Hepatocyte (in vitro differentiated cells): ENCODE measurements around the gene PRSS21. TPM values are rescaled to one million over a fixed set of nuclear protein-coding genes. Genes with fewer than 3 reads are reported as not detected.

Source experiments
- DNase-seq: peaks from one replicate; pipeline ENCODE4 v3.0.0-alpha.2; 2016; ENCODE audit warnings: low spot score
- H2AFZ ChIP-seq: fragments of 200-600 bp; sonication (generic); 2 replicates; pipeline ENCODE4 v1.6.0; 2016; ENCODE audit warnings: antibody characterized with exemption, mild to moderate bottlenecking
- H3K27ac ChIP-seq: fragments of 200-600 bp; sonication (generic); 2 replicates; pipeline ENCODE4 v1.5.1; 2016; ENCODE audit warnings: mild to moderate bottlenecking
- H3K27me3 ChIP-seq: fragments of 200-600 bp; sonication (generic); 2 replicates; pipeline ENCODE4 v1.6.1; 2016
- H3K36me3 ChIP-seq: fragments of 200-600 bp; sonication (generic); replicated peaks from 2 replicates; pipeline ENCODE4 v1.5.1; 2016; ENCODE audit warnings: low read depth; ENCODE audit not compliant: insufficient read depth
- H3K4me1 ChIP-seq: fragments of 200-600 bp; sonication (generic); 2 replicates; pipeline ENCODE4 v1.5.1; 2016; ENCODE audit warnings: mild to moderate bottlenecking, moderate library complexity; ENCODE audit not compliant: insufficient read depth
- H3K4me2 ChIP-seq: fragments of 200-600 bp; sonication (generic); 2 replicates; pipeline ENCODE4 v1.6.0; 2016
- H3K4me3 ChIP-seq: fragments of 200-600 bp; sonication (generic); 2 replicates; pipeline ENCODE4 v1.5.1; 2016; ENCODE audit warnings: mild to moderate bottlenecking
- H3K79me2 ChIP-seq: fragments of 200-600 bp; sonication (generic); 2 replicates; pipeline ENCODE4 v1.6.0; 2017; ENCODE audit warnings: mild to moderate bottlenecking
- H3K9me2 ChIP-seq: fragments of 200-600 bp; sonication (generic); replicated peaks from 2 replicates; pipeline ENCODE4 v1.6.0; 2017; ENCODE audit warnings: mild to moderate bottlenecking; ENCODE audit not compliant: insufficient read depth
- H3K9me3 ChIP-seq: fragments of 200-600 bp; sonication (generic); 2 replicates; pipeline ENCODE4 v1.5.1; 2016; ENCODE audit warnings: low read depth, mild to moderate bottlenecking
- H4K20me1 ChIP-seq: fragments of 200-600 bp; sonication (generic); 2 replicates; pipeline ENCODE4 v1.6.0; 2016; ENCODE audit warnings: mild to moderate bottlenecking; ENCODE audit not compliant: insufficient read depth, poor library complexity, severe bottlenecking
- EZH2 ChIP-seq: fragments of 200-600 bp; sonication (generic); IDR thresholded peaks from 2 replicates; pipeline ENCODE4 v1.6.1; 2016; ENCODE audit warnings: antibody characterized with exemption, mild to moderate bottlenecking, borderline replicate concordance
- EZH2phosphoT487 ChIP-seq: fragments of 200-600 bp; sonication (generic); IDR thresholded peaks from one replicate; pipeline ENCODE4 v1.6.1; 2018; ENCODE audit warnings: antibody characterized with exemption, mild to moderate bottlenecking, low read depth, moderate library complexity; ENCODE audit not compliant: unreplicated experiment, severe bottlenecking
- WGBS: methylation state at CpG from one replicate; pipeline ENCODE4 v1.1.6; 2016; ENCODE audit warnings: low lambda C conversion rate; ENCODE audit errors: missing lambda C conversion rate; 5-methylcytosine and 5-hydroxymethylcytosine counted together
- polyA plus RNA-seq: library from polyadenylated mRNA; unstranded; fragments of >200 nt; fragmentation: Nextera tagmentation; extraction: Ambion mirVana; gene quantifications from 2 replicates; pipeline ENCODE4 v1.2.1, GENCODE V29; 2016
- total RNA-seq: library from RNA; depleted of rRNA; stranded (reverse); fragments of >200 nt; gene quantifications from 2 replicates; pipeline ENCODE4 v1.2.3, GENCODE V29; 2014
- TF ChIP-seq, protein P1 (sequence below): fragments of 200-600 bp; sonication (generic); IDR thresholded peaks from 2 replicates; pipeline ENCODE4 v1.5.1; 2016; ENCODE audit warnings: antibody characterized with exemption, mild to moderate bottlenecking; ENCODE audit not compliant: poor library complexity

Gene PRSS21
- total and polyA plus RNA-seq, 2 experiments from 2014 or later = not detected

DNA sequence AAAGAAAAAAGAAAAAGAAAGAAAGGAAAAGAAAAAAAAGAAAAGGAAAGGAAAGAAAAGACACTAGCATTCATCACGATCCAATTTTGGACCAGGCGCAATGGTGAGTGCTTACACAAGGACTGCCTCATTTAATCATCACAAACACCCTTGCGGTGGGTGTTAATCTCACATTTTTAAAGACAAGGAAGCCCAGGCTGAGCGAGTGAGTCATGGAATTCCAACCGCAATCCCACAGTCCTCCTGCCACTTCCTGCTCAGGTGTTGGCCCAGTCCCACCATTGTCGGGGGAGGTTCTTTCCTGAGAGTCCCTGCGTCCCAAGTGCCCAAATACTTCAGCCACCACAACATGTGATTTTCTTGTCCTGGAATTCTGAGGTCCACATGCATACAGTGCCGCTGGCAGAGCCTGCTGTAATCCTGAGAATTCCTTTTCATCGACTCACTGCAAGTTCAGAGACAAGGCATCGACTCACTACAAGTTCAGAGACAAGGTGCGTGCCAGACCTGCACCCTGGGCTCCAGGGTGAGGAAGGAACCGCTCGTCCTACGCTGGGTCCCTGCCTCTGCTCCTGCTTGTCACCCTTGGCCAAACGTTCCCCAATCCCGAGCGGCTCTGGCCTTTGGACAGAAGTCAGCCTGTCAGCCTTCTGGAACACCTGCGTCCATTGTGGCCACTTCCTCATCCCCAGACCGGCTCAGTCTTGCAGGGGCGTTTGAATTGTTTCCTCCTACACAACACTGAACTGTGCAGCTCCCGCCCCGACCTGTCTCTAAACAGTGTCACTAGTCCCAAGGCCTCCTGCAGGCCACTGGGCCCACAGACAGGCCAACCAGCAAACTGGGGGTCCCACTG is 18.8 kb downstream of the PRSS21 start:
- Histone ChIP-seq H3K79me2 (no peaks in the 10 kb centered on the region), H3K4me2 (peak overlapping the region; percentile 36), H3K9me3 (no peaks in the 10 kb centered on the region), H2AFZ (no peak overlapping the region), H4K20me1 (no peaks in the 10 kb centered on the region), H3K4me3 (no peak overlapping the region), H3K4me1 (peaks cover 5% of the 10 kb centered on the region), H3K9me2 (no peaks in the 10 kb centered on the region), H3K36me3 (no peaks in the 10 kb centered on the region), H3K27ac (peak overlapping the region; percentile 76), H3K27me3 (no peaks in the 10 kb centered on the region)
- DNase-seq = peak; percentile 70
- TF ChIP-seq EZH2phosphoT487 = no peak
- TF ChIP-seq, protein P1, sequence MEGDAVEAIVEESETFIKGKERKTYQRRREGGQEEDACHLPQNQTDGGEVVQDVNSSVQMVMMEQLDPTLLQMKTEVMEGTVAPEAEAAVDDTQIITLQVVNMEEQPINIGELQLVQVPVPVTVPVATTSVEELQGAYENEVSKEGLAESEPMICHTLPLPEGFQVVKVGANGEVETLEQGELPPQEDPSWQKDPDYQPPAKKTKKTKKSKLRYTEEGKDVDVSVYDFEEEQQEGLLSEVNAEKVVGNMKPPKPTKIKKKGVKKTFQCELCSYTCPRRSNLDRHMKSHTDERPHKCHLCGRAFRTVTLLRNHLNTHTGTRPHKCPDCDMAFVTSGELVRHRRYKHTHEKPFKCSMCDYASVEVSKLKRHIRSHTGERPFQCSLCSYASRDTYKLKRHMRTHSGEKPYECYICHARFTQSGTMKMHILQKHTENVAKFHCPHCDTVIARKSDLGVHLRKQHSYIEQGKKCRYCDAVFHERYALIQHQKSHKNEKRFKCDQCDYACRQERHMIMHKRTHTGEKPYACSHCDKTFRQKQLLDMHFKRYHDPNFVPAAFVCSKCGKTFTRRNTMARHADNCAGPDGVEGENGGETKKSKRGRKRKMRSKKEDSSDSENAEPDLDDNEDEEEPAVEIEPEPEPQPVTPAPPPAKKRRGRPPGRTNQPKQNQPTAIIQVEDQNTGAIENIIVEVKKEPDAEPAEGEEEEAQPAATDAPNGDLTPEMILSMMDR = no peak
- WGBS = 46% methylated on average over 22 of the region's 22 CpGs

DNA sequence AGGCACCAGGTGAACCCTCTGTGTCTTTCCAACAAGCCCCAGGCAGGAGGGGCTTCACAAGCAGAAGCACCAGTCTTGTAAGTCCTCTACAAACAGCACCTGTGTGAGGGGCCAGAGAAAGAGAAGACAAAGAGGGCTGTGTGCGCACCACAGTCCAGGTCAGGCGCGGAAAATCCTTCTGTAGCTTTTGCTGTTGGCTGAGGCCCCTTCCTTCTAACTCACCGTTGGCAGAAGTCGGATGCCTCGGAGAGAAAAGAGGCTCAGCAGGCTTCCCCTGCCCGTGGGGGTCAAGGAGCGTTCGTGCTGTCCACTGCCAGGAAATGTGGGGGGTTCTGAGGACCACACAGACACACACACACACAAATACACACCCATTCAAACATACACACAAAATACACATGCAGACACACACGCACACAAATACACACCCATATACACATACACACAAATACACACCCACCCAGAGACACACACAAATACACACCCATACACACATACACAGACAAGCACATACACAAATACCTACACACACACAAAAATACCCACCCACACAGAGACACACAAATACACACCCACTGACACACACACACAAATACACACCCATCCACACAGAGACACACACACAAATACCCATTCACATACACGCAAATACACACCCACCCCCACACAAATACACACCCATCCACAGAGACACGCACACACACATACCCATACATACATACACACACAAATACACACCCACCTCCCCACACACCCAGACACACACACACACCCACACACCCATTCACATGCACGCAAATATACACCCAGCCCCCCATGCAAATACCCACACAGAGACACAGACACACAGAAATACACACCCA is 19.8 kb downstream of the PRSS21 start:
- Histone ChIP-seq H2AFZ (no peak overlapping the region), H3K4me2 (no peak overlapping the region), H3K79me2 (no peaks in the 10 kb centered on the region), H3K4me1 (peaks cover 5% of the 10 kb centered on the region), H3K27ac (peak overlapping the region; percentile 76), H3K36me3 (no peaks in the 10 kb centered on the region), H3K9me2 (no peaks in the 10 kb centered on the region), H4K20me1 (no peaks in the 10 kb centered on the region), H3K4me3 (no peak overlapping the region), H3K27me3 (no peaks in the 10 kb centered on the region), H3K9me3 (no peaks in the 10 kb centered on the region)
- WGBS = 79% methylated on average over 13 of the region's 13 CpGs
- TF ChIP-seq EZH2phosphoT487 (no peak), EZH2 (no peak)
- TF ChIP-seq, protein P1 = no peak
- no peak for DNase-seq

DNA sequence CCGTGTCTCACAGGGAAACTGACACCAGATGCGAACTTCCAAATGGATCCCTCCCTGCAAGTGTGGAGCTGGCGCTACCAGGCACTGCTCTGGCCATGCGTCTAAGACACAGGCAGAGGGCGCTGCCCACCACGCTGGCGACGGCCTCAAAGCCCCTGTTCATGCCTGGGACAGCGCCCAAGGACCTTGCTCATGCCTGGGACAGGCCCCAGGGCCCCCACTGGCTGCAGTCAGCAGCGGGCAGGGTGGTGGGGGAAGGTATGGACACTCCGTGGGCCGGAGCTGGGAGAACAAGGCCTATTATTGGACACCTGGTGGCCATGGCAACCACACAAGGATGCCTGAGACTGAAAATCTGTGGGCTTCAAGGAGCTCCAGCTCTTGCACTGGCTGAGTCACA is 21.9 kb downstream of the PRSS21 start:
- Histone ChIP-seq H3K9me3 (no peaks in the 10 kb centered on the region), H3K4me3 (no peak overlapping the region), H3K4me2 (no peak overlapping the region), H3K79me2 (no peaks in the 10 kb centered on the region), H3K27me3 (no peaks in the 10 kb centered on the region), H4K20me1 (no peaks in the 10 kb centered on the region), H2AFZ (no peak overlapping the region), H3K36me3 (no peaks in the 10 kb centered on the region), H3K4me1 (peaks cover 5% of the 10 kb centered on the region), H3K9me2 (no peaks in the 10 kb centered on the region), H3K27ac (no peak overlapping the region)
- 9% methylated on average over 12 of the region's 12 CpGs for WGBS
- TF ChIP-seq, protein P1 = peak; percentile 80
- no peak for TF ChIP-seq EZH2
- TF ChIP-seq EZH2phosphoT487 = no peak
- peak; percentile 90 for DNase-seq
